ENCODE data around the gene TTLL9.
"Not testable (repeated sequence)": the region's sequence is repeated elsewhere in the genome, so short reads cannot be mapped to it uniquely, and the experiment has no call there.

Gene TTLL9

GRCh38 chr20:31890646-31891045 is 20.2 kb downstream of the TTLL9 start:
- no peak for DNase-seq

- peak; percentile 47 to 75 for DNase-seq
Measured at GRCh38 chr20:31894980-31895675, 24.7 kb downstream of the TTLL9 start.

GRCh38 chr20:31896049-31896448 is 25.6 kb downstream of the TTLL9 start:
- DNase-seq: no peak

GRCh38 chr20:31897541-31897940 is 27.1 kb downstream of the TTLL9 start:
- no peak for DNase-seq

GRCh38 chr20:31901615-31902014 is 31.2 kb downstream of the TTLL9 start:
- no peak for DNase-seq

GRCh38 chr20:31903627-31904386 is 33.4 kb downstream of the TTLL9 start:
- DNase-seq: no peak

- DNase-seq: no peak
Measured at GRCh38 chr20:31906001-31906400, 35.6 kb downstream of the TTLL9 start.

- DNase-seq: no peak
Measured at GRCh38 chr20:31907046-31907445, 36.6 kb downstream of the TTLL9 start.

GRCh38 chr20:31908016-31908415 is 37.6 kb downstream of the TTLL9 start:
- DNase-seq: no peak

GRCh38 chr20:31908424-31908823 is 38.0 kb downstream of the TTLL9 start:
- no peak for DNase-seq

GRCh38 chr20:31909253-31910070 is 39.0 kb downstream of the TTLL9 start:
- no peak for DNase-seq

- no peak for DNase-seq
Measured at GRCh38 chr20:31910071-31910803, 39.8 kb downstream of the TTLL9 start.

- DNase-seq: no peak
Measured at GRCh38 chr20:31913431-31914157, 43.2 kb downstream of the TTLL9 start.

- no peak for DNase-seq
Measured at GRCh38 chr20:31914170-31914569, 43.7 kb downstream of the TTLL9 start.

- DNase-seq: no peak
Measured at GRCh38 chr20:31915491-31916280, 45.3 kb downstream of the TTLL9 start.

- no peak for DNase-seq
Measured at GRCh38 chr20:31916708-31917107, 46.3 kb downstream of the TTLL9 start.

- DNase-seq: not testable (repeated sequence)
Measured at GRCh38 chr20:31917962-31918412, 47.6 kb downstream of the TTLL9 start.

- DNase-seq: no peak
Measured at GRCh38 chr20:31918466-31919105, 48.2 kb downstream of the TTLL9 start.

GRCh38 chr20:31919410-31920155 is 49.1 kb downstream of the TTLL9 start:
- no peak for DNase-seq

Measured in CD4-positive, alpha-beta T cell treated with Interleukin-4 for 1 hour (primary cell).